DMS79 (cell line): ENCODE results near the gene NTMT2.

Experiments
- DNase-seq: peaks from one replicate; lab custom pipeline; 2025; lab: John Stamatoyannopoulos, UW

Gene NTMT2

DNA sequence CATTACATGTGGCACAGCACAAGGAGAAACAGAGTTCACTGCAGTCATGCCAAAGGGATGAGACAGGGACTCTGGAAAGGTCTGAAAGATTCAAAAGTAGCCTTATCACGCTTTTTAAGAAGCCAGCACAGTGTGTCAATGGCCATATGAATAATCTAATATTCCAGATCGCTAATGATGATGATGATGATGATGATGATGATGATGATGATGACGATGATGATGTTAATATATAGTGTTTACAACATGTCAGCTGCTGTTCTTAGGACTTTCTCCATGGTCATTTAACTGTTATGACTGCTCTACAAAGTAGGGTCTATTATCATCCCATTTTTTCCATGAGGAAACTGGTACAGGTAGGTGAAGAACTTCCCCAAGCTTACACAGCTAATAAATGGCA is 64.4 kb downstream of the NTMT2 start:
- DNase-seq, result no peak

DNA sequence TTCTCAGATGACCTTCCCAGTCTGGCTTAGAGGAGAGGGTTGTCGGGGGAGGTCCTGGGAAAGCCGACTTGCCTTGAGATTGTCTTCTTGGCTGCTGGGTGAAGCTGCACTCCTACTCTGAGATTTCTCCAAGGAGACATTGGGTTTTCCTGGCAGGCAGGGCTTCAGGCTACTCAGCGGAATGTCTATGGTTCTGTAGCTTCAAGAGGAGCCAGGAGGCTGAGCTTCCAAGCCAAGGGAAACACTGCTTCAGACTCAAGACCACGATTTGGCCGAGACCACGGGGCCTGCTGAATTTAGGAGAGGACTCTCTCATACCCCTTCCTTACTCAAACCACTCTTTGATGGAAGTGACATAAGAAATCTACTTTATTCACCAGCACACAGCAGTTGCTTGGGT is 67.8 kb downstream of the NTMT2 start:
- no peak for DNase-seq

DNA sequence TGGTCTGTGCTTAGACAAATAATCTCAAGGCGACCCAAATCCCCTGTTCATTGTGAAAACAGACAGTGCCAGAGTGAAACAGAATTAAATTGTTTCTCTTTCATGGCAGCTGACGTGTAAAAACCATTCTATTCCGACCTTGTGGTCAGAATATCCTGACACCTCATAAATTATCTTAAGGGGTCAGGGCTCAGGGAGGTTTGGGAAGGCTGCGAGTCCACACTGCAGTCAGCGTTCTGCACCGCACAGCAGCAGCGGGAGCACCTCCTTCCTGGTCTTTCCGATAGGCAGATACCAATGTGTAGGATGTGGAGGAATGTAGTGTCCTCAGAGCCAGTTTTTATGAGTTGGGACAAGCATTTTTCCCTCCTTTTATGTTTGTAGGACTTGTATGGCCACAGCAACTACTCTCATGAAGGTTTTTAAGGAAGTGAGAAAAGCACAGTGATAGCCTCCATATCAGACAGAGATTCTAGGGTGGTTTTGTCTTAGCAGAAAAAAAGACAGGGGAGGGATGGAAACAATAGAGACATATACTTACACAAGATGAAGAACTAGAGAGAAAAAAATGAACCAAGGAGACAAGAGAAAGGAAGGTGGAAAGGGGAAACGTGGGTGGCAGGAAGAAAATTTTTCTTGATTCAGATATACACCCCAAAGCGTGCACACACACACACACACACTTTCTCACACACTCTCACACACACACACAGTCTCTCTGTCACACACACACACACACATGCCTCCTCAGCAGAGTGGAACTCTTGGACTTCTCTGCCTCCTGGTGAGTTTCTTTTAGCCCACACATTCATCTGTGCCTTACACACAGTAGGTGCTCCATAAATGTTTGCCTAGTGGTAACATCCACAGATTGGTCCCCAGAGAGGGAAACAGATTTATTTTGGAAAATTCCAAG is 68.6 kb downstream of the NTMT2 start:
- DNase-seq, result no peak

DNA sequence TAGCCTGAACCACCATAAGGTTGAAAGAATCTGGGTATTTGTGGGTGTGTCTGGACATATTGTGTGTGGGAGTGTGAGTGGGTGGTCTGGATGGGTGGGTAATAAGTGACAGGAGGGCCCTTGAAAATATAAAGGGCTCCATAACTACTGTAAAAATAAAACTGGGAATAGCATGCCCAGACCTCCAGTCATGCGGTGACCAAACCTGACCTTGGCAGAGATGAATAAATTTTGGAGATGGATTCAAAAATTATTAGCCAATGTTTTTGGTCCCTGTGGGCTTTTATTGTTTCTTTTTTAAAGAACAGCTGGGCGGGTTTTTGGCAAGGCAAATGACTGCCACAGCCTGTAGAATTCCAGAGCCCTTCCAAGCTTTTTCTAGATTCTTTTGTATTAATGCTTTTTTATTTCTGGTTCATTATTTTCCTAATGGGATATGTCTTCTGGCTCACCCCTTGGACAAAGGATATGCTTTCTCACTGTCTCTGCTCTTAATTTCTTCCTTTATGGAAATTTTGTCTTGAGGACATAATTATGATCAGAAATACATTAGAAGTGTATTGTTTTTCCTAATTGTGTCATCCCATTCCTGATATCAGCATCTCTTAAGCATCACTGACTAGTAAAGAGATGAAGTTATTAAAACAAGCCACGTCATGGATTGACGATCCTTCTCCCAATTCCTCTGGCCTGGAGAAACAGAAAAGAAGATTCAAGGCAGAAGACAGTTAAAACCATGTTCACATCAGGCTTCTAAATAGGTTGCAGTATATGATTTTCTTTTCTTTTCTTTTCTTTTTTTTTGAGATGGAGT is 69.5 kb downstream of the NTMT2 start:
- no peak for DNase-seq

DNA sequence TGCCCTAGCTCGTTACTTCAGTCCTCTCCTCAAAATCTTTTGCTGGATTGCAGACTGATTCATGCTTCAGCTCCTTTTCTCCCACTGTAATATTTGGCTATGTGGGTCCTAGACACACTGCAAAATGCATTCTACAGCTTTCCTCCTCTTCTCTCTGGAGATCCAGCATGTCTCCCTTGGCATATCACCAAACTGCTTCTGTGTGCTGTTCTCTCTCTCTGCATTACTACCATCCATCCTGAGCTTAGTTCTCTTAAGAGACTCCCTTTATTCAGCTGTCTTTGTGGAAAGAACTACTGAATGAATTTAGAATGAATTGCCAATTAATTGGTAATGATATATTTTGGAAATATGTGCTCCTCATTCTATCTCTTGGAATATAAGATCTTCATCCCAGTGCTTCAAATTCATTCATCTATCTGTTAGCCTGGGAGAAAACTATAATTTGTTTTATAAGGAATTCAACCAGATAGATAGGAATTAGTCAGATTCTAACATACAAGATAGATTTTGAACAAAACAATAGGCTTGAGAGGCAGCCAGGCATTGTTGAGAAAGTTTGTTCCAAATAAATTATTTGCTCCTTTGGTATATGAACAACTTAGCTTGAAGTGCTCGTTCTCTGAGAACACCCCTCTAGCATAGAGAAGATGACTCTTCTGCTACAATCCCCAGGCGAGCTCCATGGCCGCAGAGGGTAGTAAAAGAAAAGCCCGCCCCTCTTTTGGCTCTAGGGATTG is 71.9 kb downstream of the NTMT2 start:
- DNase-seq, result no peak

DNA sequence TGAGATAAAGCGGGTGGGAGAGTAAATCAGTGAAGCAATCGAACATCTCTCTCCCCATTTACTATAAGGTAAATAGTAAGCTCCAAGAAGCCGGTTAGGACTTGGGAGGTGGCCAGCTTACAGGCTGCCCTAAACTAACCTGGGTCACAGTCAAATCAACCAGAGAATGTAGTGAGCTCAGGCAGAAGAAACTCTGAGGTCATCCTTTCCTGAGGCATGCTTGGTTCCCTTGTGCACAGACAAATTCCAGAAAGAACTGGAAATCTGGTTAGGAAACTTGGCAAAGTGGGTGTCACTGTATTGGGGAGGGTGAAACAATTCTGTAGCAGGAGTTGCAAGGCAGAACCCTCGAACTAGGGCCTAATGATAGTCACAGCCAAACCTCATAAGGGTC is 72.5 kb downstream of the NTMT2 start:
- no peak for DNase-seq
